Lower leg skin (tissue), 3 donors: ENCODE measurements around the gene ABHD16B.

ENCODE experiments used
- CTCF ChIP-seq, 3 donors: fragments of 450-650 bp; IDR thresholded peaks; one replicate each; pipeline ENCODE4 v1.5.1; 2016; ENCODE audit warnings: antibody characterized with exemption in 3 of 3, mild to moderate bottlenecking in 3 of 3, moderate library complexity in 2 of 3
- POLR2A ChIP-seq, 2 donors: fragments of 450-650 bp; IDR thresholded peaks; one replicate each; pipeline ENCODE4 v1.6.1; 2016 to 2017; ENCODE audit warnings: antibody characterized with exemption in 2 of 2, mild to moderate bottlenecking in 1 of 2, moderate library complexity in 1 of 2

- TF ChIP-seq POLR2A (IDR thresholded peaks at IDR 0.05) (no peak), CTCF (IDR thresholded peaks at IDR 0.05) (no peak)
Observed at GRCh38 chr20:63830841-63831588, 30.3 kb upstream of the ABHD16B start, which contains the start of gene ZBTB46.
